ENCODE results near the gene COL18A1. TPM values are rescaled to one million over a fixed set of nuclear protein-coding genes. Genes with fewer than 3 reads are reported as not detected.

Gene COL18A1
- total RNA-seq, 1 donor from 2014 or later, result 52.6 TPM

- Histone ChIP-seq H3K4me1 (no peaks in the 10 kb centered on the region), H3K9ac (no peak overlapping the region), H3K4me3 (no peak overlapping the region), H3K9me3 (ENCODE audit: low read depth) (no peaks in the 10 kb centered on the region), H4K20me1 (ENCODE audit: low read depth) (peaks cover 25% of the 10 kb centered on the region), H3K27ac (no peak overlapping the region), H3K4me2 (no peak overlapping the region), H3F3A (ENCODE audit: low read depth) (no peaks in the 10 kb centered on the region), H2AFZ (replicated peaks) (no peak overlapping the region), H3K79me2 (ENCODE audit: low read depth) (no peaks in the 10 kb centered on the region), H3K36me3 (no peaks in the 10 kb centered on the region), H3K27me3 (no peaks in the 10 kb centered on the region)
- Mint-ChIP-seq H3K27ac (no peak overlapping the region), H3K27me3 (ENCODE audit: insufficient read depth, low read depth) (peaks cover 4% of the 10 kb centered on the region), H3K4me3 (no peak overlapping the region), H3K4me1 (peaks cover 14% of the 10 kb centered on the region), H3K36me3 (peaks cover 16% of the 10 kb centered on the region), H3K9me3 (no peaks in the 10 kb centered on the region)
- DNase-seq (ENCODE audit: low spot score), result no peak
- TF ChIP-seq EZH2phosphoT487 (IDR thresholded peaks at IDR 0.05), result no peak
- TF ChIP-seq EZH2 (IDR thresholded peaks at IDR 0.05), result no peak
- no peak for TF ChIP-seq CTCF (IDR thresholded peaks at IDR 0.05)
These were observed 126.6 kb downstream of the COL18A1 start for GRCh38 chr21:45531393-45532215.

GRCh38 chr21:45532826-45533360, 127.9 kb downstream of the COL18A1 start:
- Mint-ChIP-seq H3K4me3 (no peak overlapping the region), H3K36me3 (peaks cover 11% of the 10 kb centered on the region), H3K27me3 (ENCODE audit: insufficient read depth, low read depth) (peaks cover 6% of the 10 kb centered on the region), H3K4me1 (peaks cover 19% of the 10 kb centered on the region), H3K9me3 (no peaks in the 10 kb centered on the region), H3K27ac (no peak overlapping the region)
- Histone ChIP-seq H4K20me1 (ENCODE audit: low read depth) (peaks cover 25% of the 10 kb centered on the region), H3K36me3 (no peaks in the 10 kb centered on the region), H2AFZ (replicated peaks) (no peak overlapping the region), H3K9me3 (ENCODE audit: low read depth) (no peaks in the 10 kb centered on the region), H3K4me3 (no peak overlapping the region), H3K4me1 (peaks cover 4% of the 10 kb centered on the region), H3K4me2 (no peak overlapping the region), H3K79me2 (ENCODE audit: low read depth) (no peaks in the 10 kb centered on the region), H3K9ac (no peak overlapping the region), H3K27me3 (no peaks in the 10 kb centered on the region), H3K27ac (no peak overlapping the region), H3F3A (ENCODE audit: low read depth) (no peaks in the 10 kb centered on the region)
- DNase-seq (ENCODE audit: low spot score), result no peak
- no peak for TF ChIP-seq EZH2phosphoT487 (IDR thresholded peaks at IDR 0.05)
- TF ChIP-seq EZH2 (IDR thresholded peaks at IDR 0.05), result no peak
- TF ChIP-seq CTCF (IDR thresholded peaks at IDR 0.05), result no peak

GRCh38 chr21:45533361-45533845, 128.4 kb downstream of the COL18A1 start:
- no peak overlapping the region for H2AFZ ChIP-seq (replicated peaks)
- peaks cover 4% of the 10 kb centered on the region for H3K4me1 ChIP-seq
- Mint-ChIP-seq H3K9me3 (no peaks in the 10 kb centered on the region), H3K27ac (no peak overlapping the region), H3K27me3 (ENCODE audit: insufficient read depth, low read depth) (peaks cover 6% of the 10 kb centered on the region), H3K4me3 (no peak overlapping the region), H3K36me3 (peaks cover 10% of the 10 kb centered on the region), H3K4me1 (peaks cover 19% of the 10 kb centered on the region)
- H4K20me1 ChIP-seq (ENCODE audit: low read depth), result peaks cover 25% of the 10 kb centered on the region
- H3K9me3 ChIP-seq (ENCODE audit: low read depth), result no peaks in the 10 kb centered on the region
- H3K4me3 ChIP-seq, result no peak overlapping the region
- H3K9ac ChIP-seq, result no peak overlapping the region
- no peak for DNase-seq (ENCODE audit: low spot score)
- H3K79me2 ChIP-seq (ENCODE audit: low read depth), result no peaks in the 10 kb centered on the region
- no peak overlapping the region for H3K27ac ChIP-seq
- H3K36me3 ChIP-seq, result no peaks in the 10 kb centered on the region
- no peak overlapping the region for H3K4me2 ChIP-seq
- H3F3A ChIP-seq (ENCODE audit: low read depth), result no peaks in the 10 kb centered on the region
- no peak for TF ChIP-seq CTCF (IDR thresholded peaks at IDR 0.05)
- TF ChIP-seq EZH2 (IDR thresholded peaks at IDR 0.05), result no peak
- no peak for TF ChIP-seq EZH2phosphoT487 (IDR thresholded peaks at IDR 0.05)
- no peaks in the 10 kb centered on the region for H3K27me3 ChIP-seq
